Activated naive CD8-positive, alpha-beta T cell treated with anti-CD3 and anti-CD28 coated beads, Interleukin-2, amount 10 ng/mL, durations not matched to agents 7 days and 5 days (primary cell): ENCODE data around the gene PLEKHA4. TPM values are rescaled to one million over a fixed set of nuclear protein-coding genes. Genes with fewer than 3 reads are reported as not detected.

ENCODE experiments used
- ATAC-seq: fragments of 150-1000 bp; cut with Tn5 transposase; one replicate; pipeline ENCODE4 v1.10.0; 2021; ENCODE audit warnings: low read depth, moderate library complexity
- POLR2A ChIA-PET: fragments of 350-600 bp; sonication (Branson Sonifier 250); formaldehyde crosslinking; loops from one replicate; lab custom pipeline; 2021; ENCODE audit warnings: antibody characterized with exemption; lab: Charles Lee
- DNase-seq: peaks from one replicate; pipeline ENCODE4 v3.0.0; 2021
- H3K27ac Mint-ChIP-seq: one replicate; pipeline ENCODE4 v1.8.0; 2022; ENCODE audit warnings: mild to moderate bottlenecking, mixed read lengths
- H3K27me3 Mint-ChIP-seq: one replicate; pipeline ENCODE4 v1.8.0; 2022; ENCODE audit warnings: mild to moderate bottlenecking, moderate library complexity, mixed read lengths
- H3K36me3 Mint-ChIP-seq: one replicate; pipeline ENCODE4 v1.8.0; 2021; ENCODE audit warnings: mild to moderate bottlenecking, mixed read lengths
- H3K4me1 Mint-ChIP-seq: one replicate; pipeline ENCODE4 v1.8.0; 2021; ENCODE audit warnings: mixed read lengths
- H3K4me3 Mint-ChIP-seq: one replicate; pipeline ENCODE4 v1.8.0; 2022; ENCODE audit warnings: mild to moderate bottlenecking, moderate library complexity, mixed read lengths
- H3K9me3 Mint-ChIP-seq: one replicate; pipeline ENCODE4 v1.8.0; 2021; ENCODE audit warnings: mixed read lengths
- total RNA-seq, 2 experiments: library from RNA; stranded (reverse); gene quantifications; one replicate each; pipeline ENCODE4 v1.2.3, GENCODE V29; 2021

Gene PLEKHA4
- total RNA-seq, 2 experiments from 2014 or later, result 4.0 to 7.0 TPM

GRCh38 chr19:48812094-48812929 lies 56.1 kb downstream of the PLEKHA4 start:
- H3K9me3 Mint-ChIP-seq, result no peaks in the 10 kb centered on the region
- H3K36me3 Mint-ChIP-seq, result no peaks in the 10 kb centered on the region
- H3K27ac Mint-ChIP-seq, result peak overlapping the region; percentile 68
- DNase-seq (peak; percentile 76), ATAC-seq (peak; percentile 57)
- no peaks in the 10 kb centered on the region for H3K27me3 Mint-ChIP-seq
- peak overlapping the region; percentile 84 for H3K4me3 Mint-ChIP-seq
- H3K4me1 Mint-ChIP-seq, result peaks cover 26% of the 10 kb centered on the region
- POLR2A ChIA-PET, result interaction anchor here (0.6 to 1.0 kb wide), 6 partner anchors 21 to 1212 kb away, joined by 3 to 7 read pairs (median 4); partner anchors contain the start of gene HSD17B14

GRCh38 chr19:48810151-48810550 lies 58.3 kb downstream of the PLEKHA4 start:
- POLR2A ChIA-PET, result interaction anchor here (0.5 to 1.5 kb wide), 4 partner anchors 9 to 1811 kb away, joined by 3 to 4 read pairs (median 3); no protein-coding TSS in a partner anchor
- DNase-seq (no peak), ATAC-seq (no peak)
- peak overlapping the region; percentile 83 for H3K4me3 Mint-ChIP-seq
- peaks cover 20% of the 10 kb centered on the region for H3K4me1 Mint-ChIP-seq
- H3K36me3 Mint-ChIP-seq, result no peaks in the 10 kb centered on the region
- H3K27me3 Mint-ChIP-seq, result no peaks in the 10 kb centered on the region
- no peaks in the 10 kb centered on the region for H3K9me3 Mint-ChIP-seq
- H3K27ac Mint-ChIP-seq, result peak overlapping the region; percentile 73

- Mint-ChIP-seq H3K4me3 (no peak overlapping the region), H3K4me1 (peaks cover 20% of the 10 kb centered on the region), H3K27ac (peak overlapping the region; percentile 15), H3K9me3 (no peaks in the 10 kb centered on the region), H3K27me3 (no peaks in the 10 kb centered on the region), H3K36me3 (peaks cover 2% of the 10 kb centered on the region)
- POLR2A ChIA-PET, result interaction anchor here (0.5 to 1.2 kb wide), 3 partner anchors 10 to 147 kb away, joined by 3 read pairs; no protein-coding TSS in a partner anchor
- DNase-seq (no peak), ATAC-seq (no peak)
Observed at GRCh38 chr19:48807590-48808308, 60.7 kb downstream of the PLEKHA4 start.

- Mint-ChIP-seq H3K4me1 (peaks cover 19% of the 10 kb centered on the region), H3K36me3 (peaks cover 2% of the 10 kb centered on the region), H3K4me3 (no peak overlapping the region), H3K27me3 (no peaks in the 10 kb centered on the region), H3K27ac (no peak overlapping the region), H3K9me3 (no peaks in the 10 kb centered on the region)
- POLR2A ChIA-PET, result interaction anchor here (0.5 to 1.2 kb wide), 3 partner anchors 24 to 147 kb away, joined by 3 read pairs; no protein-coding TSS in a partner anchor
- ATAC-seq (peak; percentile 40), DNase-seq (no peak)
Observed at GRCh38 chr19:48806818-48807589, 61.4 kb downstream of the PLEKHA4 start.

- no peak overlapping the region for H3K4me3 Mint-ChIP-seq
- H3K36me3 Mint-ChIP-seq, result peaks cover 2% of the 10 kb centered on the region
- no peaks in the 10 kb centered on the region for H3K27me3 Mint-ChIP-seq
- H3K27ac Mint-ChIP-seq, result no peak overlapping the region
- peaks cover 19% of the 10 kb centered on the region for H3K4me1 Mint-ChIP-seq
- no peaks in the 10 kb centered on the region for H3K9me3 Mint-ChIP-seq
- POLR2A ChIA-PET, result interaction anchor here (0.9 to 1.2 kb wide), 2 partner anchors 25 to 66 kb away, joined by 3 read pairs; no protein-coding TSS in a partner anchor
- DNase-seq, result no peak
- ATAC-seq, result no peak
Observed at GRCh38 chr19:48806518-48806817, 61.9 kb downstream of the PLEKHA4 start.

- H3K27me3 Mint-ChIP-seq, result no peaks in the 10 kb centered on the region
- POLR2A ChIA-PET, result interaction anchor here (0.5 kb wide), 1 partner anchor 20 kb away, joined by 4 read pairs; no protein-coding TSS in a partner anchor
- no peak overlapping the region for H3K4me3 Mint-ChIP-seq
- H3K4me1 Mint-ChIP-seq, result peaks cover 17% of the 10 kb centered on the region
- DNase-seq (no peak), ATAC-seq (no peak)
- H3K27ac Mint-ChIP-seq, result no peak overlapping the region
- peaks cover 2% of the 10 kb centered on the region for H3K36me3 Mint-ChIP-seq
- no peaks in the 10 kb centered on the region for H3K9me3 Mint-ChIP-seq
Observed at GRCh38 chr19:48805452-48805851, 63.0 kb downstream of the PLEKHA4 start.

GRCh38 chr19:48804496-48804895 lies 63.9 kb downstream of the PLEKHA4 start:
- Mint-ChIP-seq H3K4me3 (no peak overlapping the region), H3K27ac (no peak overlapping the region), H3K4me1 (peaks cover 8% of the 10 kb centered on the region), H3K9me3 (no peaks in the 10 kb centered on the region), H3K36me3 (peaks cover 3% of the 10 kb centered on the region), H3K27me3 (no peaks in the 10 kb centered on the region)
- DNase-seq (no peak), ATAC-seq (no peak)
- POLR2A ChIA-PET, result interaction anchor here (0.6 kb wide), 1 partner anchor 1911 kb away, joined by 4 read pairs; no protein-coding TSS in a partner anchor

- Mint-ChIP-seq H3K27me3 (no peaks in the 10 kb centered on the region), H3K36me3 (peaks cover 3% of the 10 kb centered on the region), H3K4me1 (no peaks in the 10 kb centered on the region), H3K4me3 (no peak overlapping the region), H3K9me3 (no peaks in the 10 kb centered on the region), H3K27ac (no peak overlapping the region)
- ATAC-seq (no peak), DNase-seq (no peak)
- POLR2A ChIA-PET, result no interaction called here
Observed at GRCh38 chr19:48802623-48803022, 65.8 kb downstream of the PLEKHA4 start.

GRCh38 chr19:48799358-48800300 lies 68.8 kb downstream of the PLEKHA4 start:
- H3K4me3 Mint-ChIP-seq, result no peak overlapping the region

GRCh38 chr19:48798937-48799336 lies 69.5 kb downstream of the PLEKHA4 start:
- DNase-seq (no peak), ATAC-seq (no peak)
- Mint-ChIP-seq H3K27ac (no peak overlapping the region), H3K36me3 (peaks cover 2% of the 10 kb centered on the region), H3K4me3 (no peak overlapping the region), H3K27me3 (no peaks in the 10 kb centered on the region), H3K9me3 (no peaks in the 10 kb centered on the region), H3K4me1 (peaks cover 1% of the 10 kb centered on the region)
- POLR2A ChIA-PET, result interaction anchor here (0.6 to 0.7 kb wide), 2 partner anchors 11 to 292 kb away, joined by 3 read pairs; no protein-coding TSS in a partner anchor

More at GRCh38 chr19:48799358-48800300, 68.8 kb downstream of the PLEKHA4 start:
- Mint-ChIP-seq H3K27me3 (no peaks in the 10 kb centered on the region), H3K27ac (peak overlapping the region; percentile 49), H3K9me3 (no peaks in the 10 kb centered on the region), H3K36me3 (peaks cover 2% of the 10 kb centered on the region), H3K4me1 (peaks cover 1% of the 10 kb centered on the region)
- POLR2A ChIA-PET, result interaction anchor here (0.6 kb wide), 2 partner anchors 10 to 145 kb away, joined by 3 to 4 read pairs; no protein-coding TSS in a partner anchor
- ATAC-seq (no peak), DNase-seq (no peak)

GRCh38 chr19:48797103-48797502 lies 71.3 kb downstream of the PLEKHA4 start:
- POLR2A ChIA-PET, result interaction anchor here (0.6 kb wide), 1 partner anchor 11 kb away, joined by 3 read pairs; no protein-coding TSS in a partner anchor
- DNase-seq (no peak), ATAC-seq (no peak)
- H3K36me3 Mint-ChIP-seq, result peaks cover 2% of the 10 kb centered on the region
- no peak overlapping the region for H3K4me3 Mint-ChIP-seq
- no peaks in the 10 kb centered on the region for H3K9me3 Mint-ChIP-seq
- H3K27ac Mint-ChIP-seq, result no peak overlapping the region
- peaks cover 1% of the 10 kb centered on the region for H3K4me1 Mint-ChIP-seq
- H3K27me3 Mint-ChIP-seq, result no peaks in the 10 kb centered on the region
